ENCODE data around the gene VPS37C. TPM values are rescaled to one million over a fixed set of nuclear protein-coding genes. Genes with fewer than 3 reads are reported as not detected.

Gene VPS37C
- total RNA-seq, 1 experiment from 2014 or later: 19.0 TPM

- Histone ChIP-seq H2AK5ac (ENCODE audit: insufficient read length, low read length) (no peak overlapping the region), H3K23ac (ENCODE audit: insufficient read length, low read depth, low read length) (no peak overlapping the region), H3K23me2 (ENCODE audit: insufficient read length, low read depth, low read length, poor library complexity, severe bottlenecking) (no peaks in the 10 kb centered on the region), H4K20me1 (ENCODE audit: control insufficient read depth, insufficient read depth, insufficient read length) (no peaks in the 10 kb centered on the region), H3K9me3 (ENCODE audit: control insufficient read depth, low read depth, low read length) (no peaks in the 10 kb centered on the region), H4K8ac (replicated peaks; ENCODE audit: insufficient read length, low read depth, low read length) (no peak overlapping the region), H2BK120ac (ENCODE audit: low read depth, low read length, poor library complexity, severe bottlenecking) (no peak overlapping the region), H2AFZ (ENCODE audit: low read length) (no peak overlapping the region), H2BK12ac (ENCODE audit: insufficient read length, low read depth, low read length) (no peak overlapping the region), H3K79me2 (ENCODE audit: insufficient read depth, low read length) (no peaks in the 10 kb centered on the region), H3K27ac (ENCODE audit: insufficient read length, low read depth, low read length) (no peak overlapping the region), H3K18ac (ENCODE audit: insufficient read length, low read depth, low read length) (no peak overlapping the region), H3K4me1 (ENCODE audit: insufficient read depth, low read length) (no peaks in the 10 kb centered on the region), H3K4me2 (ENCODE audit: insufficient read depth, insufficient read length, low read length) (no peak overlapping the region), H3K27me3 (ENCODE audit: insufficient read depth, low read length) (no peaks in the 10 kb centered on the region), H3K14ac (ENCODE audit: insufficient read depth, low read length) (no peak overlapping the region), H3K56ac (ENCODE audit: insufficient read length, low read depth, low read length) (no peak overlapping the region), H3K9ac (ENCODE audit: extremely low read depth, insufficient read length, low read length) (no peak overlapping the region), H2BK5ac (ENCODE audit: insufficient read length, low read length) (no peak overlapping the region), H3T11ph (ENCODE audit: low read length) (no peak overlapping the region), H4K91ac (ENCODE audit: insufficient read length, low read depth, low read length) (no peak overlapping the region), H3K79me1 (ENCODE audit: insufficient read depth, low read depth, low read length, poor library complexity, severe bottlenecking) (no peaks in the 10 kb centered on the region), H3K4ac (ENCODE audit: low read depth, low read length) (no peak overlapping the region), H2BK15ac (ENCODE audit: low read depth, low read length) (no peak overlapping the region), H4K5ac (ENCODE audit: insufficient read length, low read depth, low read length) (no peak overlapping the region), H2BK20ac (ENCODE audit: low read depth, low read length, poor library complexity, severe bottlenecking) (no peak overlapping the region)
- Mint-ChIP-seq H3K4me3 (no peak overlapping the region), H3K36me3 (ENCODE audit: insufficient read depth in 1 of 3, low read depth in 3 of 3) (peaks cover 4 to 29% (median 10%) of the 10 kb centered on the region in 3 experiments; a peak in 6 of 7 replicates), H3K9me3 (no peaks in the 10 kb centered on the region), H3K4me1 (peaks cover 19 to 29% of the 10 kb centered on the region in 2 experiments), H3K27me3 (ENCODE audit: low read depth) (no peaks in the 10 kb centered on the region), H3K27ac (peak overlapping the region in 2 of 3 experiments; percentile 41 to 43; a peak in 3 of 7 replicates)
- no peak for TF ChIP-seq CTCF (conservative IDR thresholded peaks at IDR 0.05)
- no CpG with 5 or more reads among the region's 7 CpGs for WGBS (ENCODE audit: extremely low coverage, insufficient read length, low lambda C conversion rate)
- DNase-seq: no peak
Measured at GRCh38 chr11:61138935-61139334, 22.3 kb downstream of the VPS37C start.
